Ishikawa (cell line): ENCODE results near the gene SLC22A13.

ENCODE experiments used
- CEBPB ChIP-seq: IDR thresholded peaks from 2 replicates; pipeline ENCODE4 v1.6.1; 2012
- CREB1 ChIP-seq: IDR thresholded peaks from 2 replicates; pipeline ENCODE4 v1.6.1; 2012; ENCODE audit warnings: low read depth
- EGR1 ChIP-seq: IDR thresholded peaks from 2 replicates; pipeline ENCODE4 v1.6.1; 2012
- EP300 ChIP-seq: IDR thresholded peaks from 2 replicates; pipeline ENCODE4 v1.6.1; 2012; ENCODE audit warnings: borderline replicate concordance
- FOXM1 ChIP-seq: IDR thresholded peaks from 2 replicates; pipeline ENCODE4 v1.6.1; 2012; ENCODE audit warnings: low read depth, borderline replicate concordance
- NFIC ChIP-seq: IDR thresholded peaks from 2 replicates; pipeline ENCODE4 v1.6.1; 2012
- RAD21 ChIP-seq: IDR thresholded peaks from 2 replicates; pipeline ENCODE4 v1.6.1; 2012; ENCODE audit warnings: low read depth
- TAF1 ChIP-seq: IDR thresholded peaks from 2 replicates; pipeline ENCODE4 v1.6.1; 2012; ENCODE audit warnings: low read depth, mild to moderate bottlenecking
- TCF12 ChIP-seq: IDR thresholded peaks from 2 replicates; pipeline ENCODE4 v1.6.1; 2012; ENCODE audit warnings: low read depth
- TEAD4 ChIP-seq: IDR thresholded peaks from 2 replicates; pipeline ENCODE4 v1.6.1; 2012
- YY1 ChIP-seq: IDR thresholded peaks from 2 replicates; pipeline ENCODE4 v1.6.1; 2012; ENCODE audit warnings: low read depth
- ZBTB7A ChIP-seq: IDR thresholded peaks from 2 replicates; pipeline ENCODE4 v1.6.1; 2012; ENCODE audit warnings: low read depth
- TF ChIP-seq, protein P1 (sequence below): IDR thresholded peaks from 2 replicates; pipeline ENCODE4 v1.6.1; 2012
- TF ChIP-seq, protein P2 (sequence below): IDR thresholded peaks from 2 replicates; pipeline ENCODE4 v1.6.1; 2012
- TF ChIP-seq, protein P3 (sequence below): IDR thresholded peaks from 2 replicates; pipeline ENCODE4 v1.6.1; 2012; ENCODE audit warnings: low read depth, mild to moderate bottlenecking

SLC22A13 gene

DNA sequence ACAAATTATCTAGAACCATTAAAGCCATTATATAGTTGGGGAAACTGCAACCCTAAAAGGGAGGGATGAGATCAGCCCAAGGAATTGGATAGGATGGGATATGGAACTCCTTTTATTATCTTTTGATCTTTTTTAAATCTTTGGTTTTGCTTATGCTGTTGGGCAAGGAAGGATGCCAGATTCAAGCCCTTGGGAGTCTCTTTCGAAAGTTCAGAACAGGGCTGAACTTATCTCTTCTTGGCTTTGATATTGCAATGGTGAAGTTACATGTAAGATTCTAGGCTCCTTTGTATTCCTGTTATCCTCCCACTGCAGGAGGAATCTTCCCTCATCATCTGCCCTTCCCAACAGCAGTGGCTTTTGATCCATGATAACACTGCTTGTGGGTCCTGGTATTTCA lies 10.0 kb upstream of the SLC22A13 start:
- TF ChIP-seq, protein P1, sequence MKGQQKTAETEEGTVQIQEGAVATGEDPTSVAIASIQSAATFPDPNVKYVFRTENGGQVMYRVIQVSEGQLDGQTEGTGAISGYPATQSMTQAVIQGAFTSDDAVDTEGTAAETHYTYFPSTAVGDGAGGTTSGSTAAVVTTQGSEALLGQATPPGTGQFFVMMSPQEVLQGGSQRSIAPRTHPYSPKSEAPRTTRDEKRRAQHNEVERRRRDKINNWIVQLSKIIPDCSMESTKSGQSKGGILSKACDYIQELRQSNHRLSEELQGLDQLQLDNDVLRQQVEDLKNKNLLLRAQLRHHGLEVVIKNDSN: no peak
- TF ChIP-seq FOXM1 (no peak), NFIC (no peak), EGR1 (no peak)

DNA sequence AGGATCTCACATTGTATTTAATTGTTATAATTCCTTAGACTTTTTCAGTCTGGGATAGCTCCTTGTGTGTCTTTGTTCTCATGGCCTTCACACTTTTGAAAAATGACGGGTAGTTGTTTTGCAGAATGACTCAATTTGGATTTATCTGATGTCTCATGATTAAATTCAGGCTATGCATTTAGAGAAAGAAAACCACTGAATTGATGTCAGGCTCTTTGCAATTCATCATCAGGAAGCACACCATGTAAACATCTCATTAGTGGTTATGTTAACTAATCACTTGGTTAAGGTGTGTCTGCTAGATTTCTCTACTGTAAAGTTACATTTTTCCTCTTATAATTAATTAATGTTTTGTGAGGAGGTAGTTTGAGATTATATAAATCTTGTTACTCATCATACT lies 8.0 kb upstream of the SLC22A13 start:
- TF ChIP-seq NFIC (no peak), CREB1 (no peak), TEAD4 (no peak), CEBPB (no peak), TCF12 (no peak), YY1 (no peak), RAD21 (no peak), FOXM1 (no peak), EP300 (no peak), ZBTB7A (no peak)
- TF ChIP-seq, protein P1: no peak
- TF ChIP-seq, protein P2, sequence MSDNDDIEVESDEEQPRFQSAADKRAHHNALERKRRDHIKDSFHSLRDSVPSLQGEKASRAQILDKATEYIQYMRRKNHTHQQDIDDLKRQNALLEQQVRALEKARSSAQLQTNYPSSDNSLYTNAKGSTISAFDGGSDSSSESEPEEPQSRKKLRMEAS: no peak
- TF ChIP-seq, protein P3, sequence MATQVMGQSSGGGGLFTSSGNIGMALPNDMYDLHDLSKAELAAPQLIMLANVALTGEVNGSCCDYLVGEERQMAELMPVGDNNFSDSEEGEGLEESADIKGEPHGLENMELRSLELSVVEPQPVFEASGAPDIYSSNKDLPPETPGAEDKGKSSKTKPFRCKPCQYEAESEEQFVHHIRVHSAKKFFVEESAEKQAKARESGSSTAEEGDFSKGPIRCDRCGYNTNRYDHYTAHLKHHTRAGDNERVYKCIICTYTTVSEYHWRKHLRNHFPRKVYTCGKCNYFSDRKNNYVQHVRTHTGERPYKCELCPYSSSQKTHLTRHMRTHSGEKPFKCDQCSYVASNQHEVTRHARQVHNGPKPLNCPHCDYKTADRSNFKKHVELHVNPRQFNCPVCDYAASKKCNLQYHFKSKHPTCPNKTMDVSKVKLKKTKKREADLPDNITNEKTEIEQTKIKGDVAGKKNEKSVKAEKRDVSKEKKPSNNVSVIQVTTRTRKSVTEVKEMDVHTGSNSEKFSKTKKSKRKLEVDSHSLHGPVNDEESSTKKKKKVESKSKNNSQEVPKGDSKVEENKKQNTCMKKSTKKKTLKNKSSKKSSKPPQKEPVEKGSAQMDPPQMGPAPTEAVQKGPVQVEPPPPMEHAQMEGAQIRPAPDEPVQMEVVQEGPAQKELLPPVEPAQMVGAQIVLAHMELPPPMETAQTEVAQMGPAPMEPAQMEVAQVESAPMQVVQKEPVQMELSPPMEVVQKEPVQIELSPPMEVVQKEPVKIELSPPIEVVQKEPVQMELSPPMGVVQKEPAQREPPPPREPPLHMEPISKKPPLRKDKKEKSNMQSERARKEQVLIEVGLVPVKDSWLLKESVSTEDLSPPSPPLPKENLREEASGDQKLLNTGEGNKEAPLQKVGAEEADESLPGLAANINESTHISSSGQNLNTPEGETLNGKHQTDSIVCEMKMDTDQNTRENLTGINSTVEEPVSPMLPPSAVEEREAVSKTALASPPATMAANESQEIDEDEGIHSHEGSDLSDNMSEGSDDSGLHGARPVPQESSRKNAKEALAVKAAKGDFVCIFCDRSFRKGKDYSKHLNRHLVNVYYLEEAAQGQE: no peak

DNA sequence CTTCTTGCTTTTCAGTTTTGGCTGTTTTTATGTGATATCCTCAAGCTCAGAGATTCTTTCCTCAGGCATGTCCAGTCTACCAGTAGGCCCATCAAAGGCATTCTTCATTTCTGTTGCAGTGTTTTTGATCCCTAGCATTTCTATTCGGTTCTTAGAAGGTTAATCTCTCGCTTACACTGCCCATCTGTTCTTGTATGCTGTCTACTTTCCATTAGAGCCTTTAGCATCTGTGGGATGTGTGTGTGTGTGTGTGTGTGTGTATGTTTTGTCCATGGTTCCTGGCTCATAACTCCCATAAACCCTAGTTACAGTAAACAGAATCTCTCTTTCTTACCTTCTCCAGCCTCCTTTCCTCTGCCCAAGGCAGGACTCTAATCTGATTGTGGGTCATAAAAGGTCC lies 5.1 kb upstream of the SLC22A13 start:
- TF ChIP-seq, protein P1: no peak
- no peak for TF ChIP-seq EP300
- no peak for TF ChIP-seq CREB1
- TF ChIP-seq TCF12: no peak
- no peak for TF ChIP-seq YY1
- TF ChIP-seq RAD21: no peak
- TF ChIP-seq NFIC: no peak
- no peak for TF ChIP-seq TEAD4
- TF ChIP-seq, protein P3: no peak
- TF ChIP-seq TAF1: no peak
- no peak for TF ChIP-seq EGR1
- TF ChIP-seq ZBTB7A: no peak
- TF ChIP-seq, protein P2: no peak
- no peak for TF ChIP-seq CEBPB
- TF ChIP-seq FOXM1: no peak

DNA sequence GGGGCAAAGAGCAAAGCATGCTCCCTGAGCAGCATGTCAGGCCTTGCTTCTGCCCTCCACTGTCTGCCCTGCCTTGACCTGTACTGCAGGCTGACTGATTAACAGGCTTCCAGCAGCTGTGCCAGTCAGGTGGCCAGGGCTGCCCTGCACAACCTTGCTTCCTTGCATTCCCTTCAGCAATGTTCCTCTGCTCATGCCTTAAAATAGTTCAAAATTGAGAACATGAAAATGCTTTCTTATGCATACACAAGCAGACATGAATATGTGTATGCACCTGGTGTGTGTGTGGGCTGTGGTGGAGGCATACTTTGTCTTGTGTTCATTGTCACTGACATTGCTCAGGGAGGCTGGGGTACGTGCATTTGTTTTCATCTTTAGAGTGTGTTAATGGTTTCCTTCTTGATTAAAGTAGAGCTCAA lies 1.2 kb upstream of the SLC22A13 start:
- TF ChIP-seq YY1 (no peak), TEAD4 (no peak)

DNA sequence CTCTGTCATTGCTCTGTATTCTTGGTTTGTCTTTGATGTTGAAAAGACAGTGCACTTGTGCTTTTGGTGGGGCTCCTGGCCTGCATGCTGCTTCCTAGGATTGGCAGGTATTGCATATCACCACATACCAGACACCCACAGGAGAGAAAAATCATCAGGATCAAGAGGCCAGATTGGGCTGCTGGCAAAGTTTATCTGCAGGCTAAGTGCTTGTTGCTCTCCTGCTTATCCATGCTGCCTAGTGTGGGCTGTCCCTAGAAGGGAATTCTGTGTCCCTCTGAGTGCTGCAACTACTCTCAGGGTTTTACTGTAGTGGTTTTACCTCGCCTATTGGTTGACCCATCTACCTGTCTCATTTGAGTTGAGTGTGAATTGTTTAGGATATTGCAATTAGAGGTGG lies 833 bp upstream of the SLC22A13 start:
- TF ChIP-seq YY1: no peak

DNA sequence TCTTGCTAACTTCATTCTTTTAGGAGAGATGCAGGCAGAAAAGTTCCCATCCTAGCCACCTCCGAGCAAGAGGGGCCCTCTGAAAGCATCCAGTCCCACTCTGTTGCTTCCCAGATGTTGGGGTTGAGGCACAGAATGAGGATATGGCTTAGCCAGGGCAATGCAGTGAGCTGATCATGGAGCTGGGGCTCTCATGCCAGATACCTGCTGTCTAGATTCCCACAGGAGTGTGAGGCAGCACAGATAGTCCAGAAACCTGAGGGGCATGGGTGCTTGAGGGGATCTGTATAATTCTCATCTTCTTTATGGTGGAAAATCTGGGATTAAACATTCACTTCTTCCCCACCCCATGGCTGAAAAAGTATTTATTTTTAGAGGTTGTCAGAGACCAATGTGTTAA lies 1.2 kb downstream of the SLC22A13 start:
- TF ChIP-seq CEBPB: no peak
- TF ChIP-seq, protein P3: no peak
- TF ChIP-seq FOXM1: no peak
- no peak for TF ChIP-seq ZBTB7A
- TF ChIP-seq, protein P1: no peak
